HepG2 (cell line): ENCODE results near the gene LMNA. TPM values are rescaled to one million over a fixed set of nuclear protein-coding genes. Genes with fewer than 3 reads are reported as not detected.

Experiments used
- BRD4 ChIP-seq: sonication (generic); formaldehyde crosslinking; IDR thresholded peaks from 2 replicates; pipeline ENCODE4 v1.4.0; 2020; ENCODE audit warnings: missing genetic modification reagents
- ELF3 ChIP-seq: IDR thresholded peaks from 2 replicates; pipeline ENCODE4 v1.6.1; 2016; ENCODE audit warnings: missing genetic modification reagents, missing compliant biosample characterization
- FOSL1 ChIP-seq: sonication (generic); formaldehyde crosslinking; IDR thresholded peaks from 2 replicates; pipeline ENCODE4 v1.9.0; 2021; ENCODE audit warnings: missing genetic modification reagents, borderline replicate concordance
- HNRNPH1 ChIP-seq: fragments of 200-400 bp; formaldehyde crosslinking; optimal IDR thresholded peaks from 2 replicates; pipeline ENCODE3; 2017; ENCODE audit warnings: mild to moderate bottlenecking, low read depth, low read length
- ISX ChIP-seq: sonication (generic); formaldehyde crosslinking; conservative IDR thresholded peaks from 2 replicates; pipeline ENCODE4 v1.5.0; 2020; ENCODE audit warnings: missing genetic modification reagents
- MAFG ChIP-seq: sonication (generic); formaldehyde crosslinking; IDR thresholded peaks from 2 replicates; pipeline ENCODE4 v1.5.1; 2020; ENCODE audit warnings: mild to moderate bottlenecking, missing genetic modification reagents
- MAX ChIP-seq: IDR thresholded peaks from 2 replicates; pipeline ENCODE4 v1.6.1; 2012; ENCODE audit warnings: inconsistent platforms
- MYNN ChIP-seq: sonication (generic); formaldehyde crosslinking; IDR thresholded peaks from 2 replicates; pipeline ENCODE4 v1.4.0; 2020; ENCODE audit warnings: mild to moderate bottlenecking, low read depth, missing genetic modification reagents
- NFE2L2 ChIP-seq: fragments of 150-350 bp; IDR thresholded peaks from 2 replicates; pipeline ENCODE4 v1.6.1; 2014; ENCODE audit warnings: low read length
- PHF20 ChIP-seq: sonication (generic); formaldehyde crosslinking; IDR thresholded peaks from 2 replicates; pipeline ENCODE4 v1.5.0; 2020; ENCODE audit warnings: mild to moderate bottlenecking, missing genetic modification reagents
- PLSCR1 ChIP-seq: sonication (generic); formaldehyde crosslinking; IDR thresholded peaks from 2 replicates; pipeline ENCODE4 v1.5.0; 2020; ENCODE audit warnings: missing genetic modification reagents, mild to moderate bottlenecking, borderline replicate concordance
- RARA ChIP-seq: IDR thresholded peaks from 2 replicates; pipeline ENCODE4 v1.6.1; 2016; ENCODE audit warnings: missing genetic modification reagents, missing compliant biosample characterization
- SMAD9 ChIP-seq: sonication (generic); formaldehyde crosslinking; IDR thresholded peaks from 2 replicates; pipeline ENCODE4 v1.5.1; 2020; ENCODE audit warnings: mild to moderate bottlenecking, missing genetic modification reagents
- SNRNP70 ChIP-seq: fragments of 200-400 bp; formaldehyde crosslinking; IDR thresholded peaks from 2 replicates; pipeline ENCODE4 v1.6.1; 2017; ENCODE audit warnings: mild to moderate bottlenecking, low read depth, low read length, moderate library complexity
- TEAD2 ChIP-seq: sonication (generic); formaldehyde crosslinking; IDR thresholded peaks from 2 replicates; pipeline ENCODE4 v1.9.0; 2021; ENCODE audit warnings: missing genetic modification reagents
- WIZ ChIP-seq: sonication (generic); formaldehyde crosslinking; IDR thresholded peaks from 2 replicates; pipeline ENCODE4 v1.5.1; 2020; ENCODE audit warnings: mild to moderate bottlenecking, missing genetic modification reagents
- ZNF101 ChIP-seq: sonication (generic); formaldehyde crosslinking; IDR thresholded peaks from 2 replicates; pipeline ENCODE4 v1.4.0; 2020; ENCODE audit warnings: mild to moderate bottlenecking, low read depth, missing genetic modification reagents, borderline replicate concordance
- ZNF234 ChIP-seq: sonication (generic); formaldehyde crosslinking; conservative IDR thresholded peaks from 2 replicates; pipeline ENCODE4 v1.5.1; 2020; ENCODE audit warnings: mild to moderate bottlenecking, missing genetic modification reagents
- ZNF570 ChIP-seq: sonication (generic); formaldehyde crosslinking; IDR thresholded peaks from 2 replicates; pipeline ENCODE4 v1.4.0; 2020; ENCODE audit warnings: mild to moderate bottlenecking, missing genetic modification reagents, borderline replicate concordance
- ZNF747 ChIP-seq: sonication (generic); formaldehyde crosslinking; IDR thresholded peaks from 2 replicates; pipeline ENCODE4 v1.8.1; 2023; ENCODE audit warnings: missing genetic modification reagents, mild to moderate bottlenecking, borderline replicate concordance
- polyA plus RNA-seq, 8 experiments: library from polyadenylated mRNA; depleted of rRNA in 3 of 8; stranded (reverse) in 7 of 8; unstranded in 1 of 8; fragments of >200 nt; fragmentation: Illumina TruSeq in 4 of 8; extraction: Trizol in 4 of 8; gene quantifications; 2 replicates each; pipeline versions ENCODE4 v1.2.1 to v1.2.3, GENCODE V29; 2011 to 2016; ENCODE audit warnings: low read depth in 4 of 8, missing spikeins in 1 of 8, mixed read lengths in 1 of 8; ENCODE audit not compliant: insufficient read depth in 1 of 8
- total RNA-seq, 5 experiments: library from RNA; depleted of rRNA; stranded (reverse); fragments of >200 nt; fragmentation: Illumina TruSeq; extraction: Trizol; gene quantifications; 2 replicates each; pipeline ENCODE4 v1.2.3, GENCODE V29; 2016; ENCODE audit warnings: low read depth in 1 of 5
- TF ChIP-seq, protein P1 (sequence below): sonication (generic); formaldehyde crosslinking; IDR thresholded peaks from 2 replicates; pipeline ENCODE4 v1.4.0; 2020; ENCODE audit warnings: mild to moderate bottlenecking, missing genetic modification reagents
- TF ChIP-seq, protein P2 (sequence below): sonication (generic); formaldehyde crosslinking; IDR thresholded peaks from 2 replicates; pipeline ENCODE4 v1.5.1; 2020; ENCODE audit warnings: mild to moderate bottlenecking, missing genetic modification reagents, borderline replicate concordance
- TF ChIP-seq, protein P3 (sequence below): sonication (generic); formaldehyde crosslinking; IDR thresholded peaks from 2 replicates; pipeline ENCODE4 v1.5.1; 2020; ENCODE audit warnings: mild to moderate bottlenecking, missing genetic modification reagents, moderate library complexity

Gene LMNA
- total and polyA plus RNA-seq, 2 of the 13 experiments (the other 11 are each of a cell fraction or from before 2014, with no cell fraction given): 107 to 225 TPM

GRCh38 chr1:156114919-156115513 lies 505 bp downstream of the LMNA start (continued):
- TF ChIP-seq ZNF570: no peak
- TF ChIP-seq, protein P1, sequence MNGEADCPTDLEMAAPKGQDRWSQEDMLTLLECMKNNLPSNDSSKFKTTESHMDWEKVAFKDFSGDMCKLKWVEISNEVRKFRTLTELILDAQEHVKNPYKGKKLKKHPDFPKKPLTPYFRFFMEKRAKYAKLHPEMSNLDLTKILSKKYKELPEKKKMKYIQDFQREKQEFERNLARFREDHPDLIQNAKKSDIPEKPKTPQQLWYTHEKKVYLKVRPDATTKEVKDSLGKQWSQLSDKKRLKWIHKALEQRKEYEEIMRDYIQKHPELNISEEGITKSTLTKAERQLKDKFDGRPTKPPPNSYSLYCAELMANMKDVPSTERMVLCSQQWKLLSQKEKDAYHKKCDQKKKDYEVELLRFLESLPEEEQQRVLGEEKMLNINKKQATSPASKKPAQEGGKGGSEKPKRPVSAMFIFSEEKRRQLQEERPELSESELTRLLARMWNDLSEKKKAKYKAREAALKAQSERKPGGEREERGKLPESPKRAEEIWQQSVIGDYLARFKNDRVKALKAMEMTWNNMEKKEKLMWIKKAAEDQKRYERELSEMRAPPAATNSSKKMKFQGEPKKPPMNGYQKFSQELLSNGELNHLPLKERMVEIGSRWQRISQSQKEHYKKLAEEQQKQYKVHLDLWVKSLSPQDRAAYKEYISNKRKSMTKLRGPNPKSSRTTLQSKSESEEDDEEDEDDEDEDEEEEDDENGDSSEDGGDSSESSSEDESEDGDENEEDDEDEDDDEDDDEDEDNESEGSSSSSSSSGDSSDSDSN: no peak
- no peak for TF ChIP-seq SNRNP70
- no peak for TF ChIP-seq MAX
- no peak for TF ChIP-seq PLSCR1
- TF ChIP-seq MAFG (CRISPR knock-in tag): no peak
- TF ChIP-seq SMAD9 (CRISPR knock-in tag): no peak
- TF ChIP-seq ZNF234 (CRISPR knock-in tag): 0 out of 2 replicates have a peak, but pooled peaks have one; percentile 65
- TF ChIP-seq NFE2L2: no peak
- no peak for TF ChIP-seq HNRNPH1
- TF ChIP-seq ISX (CRISPR knock-in tag): no peak
- no peak for TF ChIP-seq MYNN (CRISPR knock-in tag)
- TF ChIP-seq ELF3: no peak
- no peak for TF ChIP-seq RARA (CRISPR knock-in tag)
- TF ChIP-seq TEAD2 (CRISPR knock-in tag): no peak
- TF ChIP-seq, protein P2, sequence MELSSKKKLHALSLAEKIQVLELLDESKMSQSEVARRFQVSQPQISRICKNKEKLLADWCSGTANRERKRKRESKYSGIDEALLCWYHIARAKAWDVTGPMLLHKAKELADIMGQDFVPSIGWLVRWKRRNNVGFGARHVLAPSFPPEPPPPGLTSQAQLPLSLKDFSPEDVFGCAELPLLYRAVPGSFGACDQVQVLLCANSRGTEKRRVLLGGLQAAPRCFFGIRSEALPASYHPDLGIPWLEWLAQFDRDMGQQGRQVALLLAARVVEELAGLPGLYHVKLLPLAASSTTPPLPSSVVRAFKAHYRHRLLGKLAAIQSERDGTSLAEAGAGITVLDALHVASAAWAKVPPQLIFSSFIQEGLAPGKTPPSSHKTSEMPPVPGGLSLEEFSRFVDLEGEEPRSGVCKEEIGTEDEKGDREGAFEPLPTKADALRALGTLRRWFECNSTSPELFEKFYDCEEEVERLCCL (CRISPR knock-in tag): 0 out of 2 replicates have a peak, but pooled peaks have one; percentile 58
- no peak for TF ChIP-seq ZNF101 (CRISPR knock-in tag)
- no peak for TF ChIP-seq FOSL1 (CRISPR knock-in tag)
- TF ChIP-seq, protein P3, sequence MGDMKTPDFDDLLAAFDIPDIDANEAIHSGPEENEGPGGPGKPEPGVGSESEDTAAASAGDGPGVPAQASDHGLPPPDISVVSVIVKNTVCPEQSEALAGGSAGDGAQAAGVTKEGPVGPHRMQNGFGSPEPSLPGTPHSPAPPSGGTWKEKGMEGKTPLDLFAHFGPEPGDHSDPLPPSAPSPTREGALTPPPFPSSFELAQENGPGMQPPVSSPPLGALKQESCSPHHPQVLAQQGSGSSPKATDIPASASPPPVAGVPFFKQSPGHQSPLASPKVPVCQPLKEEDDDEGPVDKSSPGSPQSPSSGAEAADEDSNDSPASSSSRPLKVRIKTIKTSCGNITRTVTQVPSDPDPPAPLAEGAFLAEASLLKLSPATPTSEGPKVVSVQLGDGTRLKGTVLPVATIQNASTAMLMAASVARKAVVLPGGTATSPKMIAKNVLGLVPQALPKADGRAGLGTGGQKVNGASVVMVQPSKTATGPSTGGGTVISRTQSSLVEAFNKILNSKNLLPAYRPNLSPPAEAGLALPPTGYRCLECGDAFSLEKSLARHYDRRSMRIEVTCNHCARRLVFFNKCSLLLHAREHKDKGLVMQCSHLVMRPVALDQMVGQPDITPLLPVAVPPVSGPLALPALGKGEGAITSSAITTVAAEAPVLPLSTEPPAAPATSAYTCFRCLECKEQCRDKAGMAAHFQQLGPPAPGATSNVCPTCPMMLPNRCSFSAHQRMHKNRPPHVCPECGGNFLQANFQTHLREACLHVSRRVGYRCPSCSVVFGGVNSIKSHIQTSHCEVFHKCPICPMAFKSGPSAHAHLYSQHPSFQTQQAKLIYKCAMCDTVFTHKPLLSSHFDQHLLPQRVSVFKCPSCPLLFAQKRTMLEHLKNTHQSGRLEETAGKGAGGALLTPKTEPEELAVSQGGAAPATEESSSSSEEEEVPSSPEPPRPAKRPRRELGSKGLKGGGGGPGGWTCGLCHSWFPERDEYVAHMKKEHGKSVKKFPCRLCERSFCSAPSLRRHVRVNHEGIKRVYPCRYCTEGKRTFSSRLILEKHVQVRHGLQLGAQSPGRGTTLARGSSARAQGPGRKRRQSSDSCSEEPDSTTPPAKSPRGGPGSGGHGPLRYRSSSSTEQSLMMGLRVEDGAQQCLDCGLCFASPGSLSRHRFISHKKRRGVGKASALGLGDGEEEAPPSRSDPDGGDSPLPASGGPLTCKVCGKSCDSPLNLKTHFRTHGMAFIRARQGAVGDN (CRISPR knock-in tag): peak; percentile 52
- TF ChIP-seq WIZ (CRISPR knock-in tag): 0 out of 2 replicates have a peak, but pooled peaks have one; percentile 60
- no peak; the same call in 1 of the 2 replicates for TF ChIP-seq ZNF747 (CRISPR knock-in tag)
- TF ChIP-seq PHF20 (CRISPR knock-in tag): no peak
- TF ChIP-seq BRD4: no peak
